K562 (cell line): ENCODE data around the gene SEC24C. TPM values are rescaled to one million over a fixed set of nuclear protein-coding genes. Genes with fewer than 3 reads are reported as not detected.
"Not testable (repeated sequence)": the region's sequence is repeated elsewhere in the genome, so short reads cannot be mapped to it uniquely, and the experiment has no call there.

Source experiments
- ATAC-seq: fragments of 200-7000 bp; cut with Tn5 transposase; 3 replicates; pipeline ENCODE4 v1.9.1; 2020; ENCODE audit warnings: moderate library complexity
- BruUV-seq: library from RNA; stranded (reverse); fragments of 400-500 nt; replicated peaks from 2 replicates; lab custom pipeline; 2021; lab: Mats Ljungman, UMichigan
- CTCF ChIA-PET: fragments of 300-600 bp; formaldehyde crosslinking; extraction: SDS; loops from one replicate; lab custom pipeline; 2021; ENCODE audit warnings: low intra/inter-chr PET ratio; lab: Yijun Ruan, JAX
- POLR2A ChIA-PET: fragments of 300-600, 350-650 bp; sonication (Branson Sonifier 250); formaldehyde crosslinking; extraction: SDS; loops from one replicate; lab custom pipeline; 2021; ENCODE audit warnings: antibody characterized with exemption, inconsistent platforms; lab: Yijun Ruan, JAX
- DNase-seq, 4 experiments: peaks; one replicate each; pipeline versions ENCODE4 v3.0.0 to v3.0.0-alpha.2; 2011 to 2018; ENCODE audit warnings: low spot score in 3 of 4, mixed read lengths in 3 of 4; ENCODE audit errors: extremely low read depth in 1 of 4
- FAIRE-seq: peaks from 2 replicates; lab custom pipeline; 2011; peaks lifted over from hg19 to GRCh38; lab: Jason Lieb, UNC
- H2AFZ ChIP-seq: 2 replicates; pipeline ENCODE4 v1.6.0; 2011; ENCODE audit warnings: low read depth, low read length, control low read depth, inconsistent platforms
- H3K27ac ChIP-seq: fragments of 200-600 bp; 3 replicates; pipeline ENCODE4 v1.8.0; 2011; ENCODE audit warnings: low read depth, mild to moderate bottlenecking, control low read depth, inconsistent platforms, low read length, moderate library complexity, mixed read lengths; ENCODE audit errors: extremely low read depth
- H3K27me3 ChIP-seq, 2 experiments: fragments of 300-600 bp in 1 of 2; 2 replicates in 1 of 2; 3 replicates in 1 of 2; pipeline versions ENCODE4 v1.6.0 to v1.8.0; 2011; ENCODE audit warnings: inconsistent platforms in 2 of 2, low read length in 2 of 2, mild to moderate bottlenecking in 1 of 2, mixed read lengths in 1 of 2, moderate library complexity in 1 of 2; ENCODE audit not compliant: control insufficient read depth in 2 of 2, insufficient read depth in 2 of 2
- H3K36me3 ChIP-seq: fragments of 300-600 bp; 3 replicates; pipeline ENCODE4 v1.8.0; 2011; ENCODE audit warnings: mild to moderate bottlenecking, low read length, inconsistent platforms; ENCODE audit not compliant: control insufficient read depth, insufficient read depth
- H3K4me1 ChIP-seq, 2 experiments: fragments of 200-600 bp in 1 of 2; replicated peaks in 1 of 2; 2 replicates in 1 of 2; 3 replicates in 1 of 2; pipeline versions ENCODE4 v1.5.1 to v1.8.0; 2011; ENCODE audit warnings: inconsistent platforms in 2 of 2, low read length in 2 of 2, mild to moderate bottlenecking in 1 of 2, mixed read lengths in 1 of 2, moderate library complexity in 1 of 2; ENCODE audit not compliant: control insufficient read depth in 2 of 2, insufficient read depth in 2 of 2
- H3K4me2 ChIP-seq: 2 replicates; pipeline ENCODE4 v1.6.1; 2011; ENCODE audit warnings: low read length, control low read depth, inconsistent platforms, mixed read lengths; ENCODE audit not compliant: insufficient read depth
- H3K4me3 ChIP-seq: fragments of 200-600 bp; sonication (generic), shearing (Covaris generic); 2 replicates; pipeline ENCODE4 v1.5.1; 2016; ENCODE audit warnings: control low read depth, inconsistent platforms
- H3K79me2 ChIP-seq: fragments of 200-600 bp; 3 replicates; pipeline ENCODE4 v1.8.0; 2011; ENCODE audit warnings: low read length, inconsistent platforms; ENCODE audit not compliant: control insufficient read depth, insufficient read depth
- H3K9ac ChIP-seq, 2 experiments: 2 replicates each; pipeline versions ENCODE4 v1.6.0 to v1.6.1; 2011; ENCODE audit warnings: low read depth in 2 of 2, low read length in 2 of 2, control low read depth in 1 of 2, inconsistent platforms in 1 of 2, mild to moderate bottlenecking in 1 of 2, mixed read lengths in 1 of 2; ENCODE audit not compliant: insufficient read depth in 1 of 2
- H3K9me1 ChIP-seq: one replicate; pipeline ENCODE4 v1.6.0; 2011; ENCODE audit warnings: inconsistent platforms, mild to moderate bottlenecking, low read length, moderate library complexity; ENCODE audit not compliant: control insufficient read depth, insufficient read depth
- H3K9me3 ChIP-seq: replicated peaks from 2 replicates; pipeline ENCODE4 v1.5.1; 2011; ENCODE audit warnings: low read depth, low read length, inconsistent platforms; ENCODE audit not compliant: control insufficient read depth, insufficient read depth
- H4K20me1 ChIP-seq: replicated peaks from 2 replicates; pipeline ENCODE4 v1.6.1; 2011; ENCODE audit warnings: low read length, inconsistent platforms, mixed read lengths; ENCODE audit not compliant: control insufficient read depth, insufficient read depth
- JUND ChIP-seq, 2 experiments: IDR thresholded peaks; 2 replicates in 1 of 2; 3 replicates in 1 of 2; pipeline ENCODE4 v1.6.1; 2011; ENCODE audit warnings: borderline replicate concordance in 2 of 2, low read depth in 2 of 2, low read length in 2 of 2, improper control_type of control experiment in 1 of 2, missing biosample characterization in 1 of 2, missing genetic modification characterization in 1 of 2, missing genetic modification reagents in 1 of 2
- WGBS: fragments of 100-300 bp; shearing (Covaris generic); methylation state at CpG from one replicate; pipeline ENCODE4 v1.1.6; 2016; ENCODE audit warnings: low coverage, mixed read lengths; ENCODE audit not compliant: insufficient coverage; ENCODE audit errors: missing lambda C conversion rate; 5-methylcytosine and 5-hydroxymethylcytosine counted together
- in situ Hi-C: fragments of 300-500 bp; cut with MboI; formaldehyde crosslinking; loops from 4 replicates; pipeline ENCODE4 v1.15.0; 2018; ENCODE audit warnings: inconsistent platforms, mixed read lengths
- intact Hi-C: fragments of 100-400 bp; cut with micrococcal nuclease; formaldehyde crosslinking; loops from 2 replicates; pipeline ENCODE4 v1.14.2; 2022
- polyA plus RNA-seq, 8 experiments: library from polyadenylated mRNA; depleted of rRNA in 4 of 8; stranded (reverse) in 5 of 8; unstranded in 3 of 8; fragments of >200 nt; fragmentation: Nextera tagmentation in 2 of 8; fragmentation: Illumina TruSeq in 1 of 8; extraction: Ambion mirVana in 2 of 8; extraction: Trizol in 1 of 8; gene quantifications; 2 replicates each; pipeline versions ENCODE4 v1.2.1 to v1.2.3, GENCODE V29; 2011 to 2014; ENCODE audit warnings: inconsistent platforms in 1 of 8, missing spikeins in 1 of 8
- total RNA-seq, 7 experiments: library from RNA; depleted of rRNA in 6 of 7; stranded (reverse); fragments of >200 nt in 6 of 7; fragmentation: Illumina TruSeq in 2 of 7; extraction: Trizol in 2 of 7; gene quantifications; 2 replicates each; pipeline versions ENCODE4 v1.2.1 to v1.2.3, GENCODE V29; 2011 to 2021; ENCODE audit warnings: low replicate concordance in 1 of 7
- TF ChIP-seq, protein P1 (sequence below): sonication (generic); formaldehyde crosslinking; IDR thresholded peaks from 2 replicates; pipeline ENCODE4 v1.9.0; 2022; ENCODE audit warnings: mild to moderate bottlenecking, missing genetic modification reagents

SEC24C gene
- total and polyA plus RNA-seq, 9 of the 15 experiments (the other 6 are each of a cell fraction or from before 2014, with no cell fraction given), result 19.0 to 115 (median 70.5) TPM

DNA sequence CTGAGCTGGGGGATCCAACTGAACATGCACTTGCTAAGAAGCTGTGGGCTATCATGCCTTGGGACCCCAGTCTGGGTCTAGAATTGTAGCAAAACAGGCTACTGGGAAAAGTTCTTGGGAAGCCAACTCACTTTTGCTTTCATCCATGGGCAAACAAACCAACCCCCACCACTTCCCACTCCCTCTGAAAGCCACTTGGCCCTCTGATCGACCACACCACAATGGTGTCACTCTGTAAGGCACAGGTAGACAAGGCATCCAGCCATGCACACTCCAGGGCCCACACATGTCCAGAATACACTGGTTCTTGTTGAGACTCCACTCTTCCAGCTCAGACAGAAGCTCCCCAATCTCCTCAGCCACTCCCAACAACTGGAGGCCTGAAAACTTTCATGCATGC is 36.0 kb upstream of the SEC24C start:
- FAIRE-seq; H3K4me2 ChIP-seq; DNase-seq; H3K27me3 ChIP-seq; H3K79me2 ChIP-seq; intact Hi-C loops; H3K9me1 ChIP-seq; H4K20me1 ChIP-seq; BruUV-seq; H3K4me3 ChIP-seq; CTCF ChIA-PET; H3K9me3 ChIP-seq; H3K4me1 ChIP-seq; TF ChIP-seq JUND (IDR thresholded peaks at IDR 0.05; ENCODE audit: borderline replicate concordance, low read depth, low read length): not testable (repeated sequence)
- in situ Hi-C loops, result loop anchor here (5.0 kb wide), 1 partner anchor 51 kb away; the partner anchor contains the start of gene SYNPO2L
- peak overlapping the region in 1 of 2 experiments; percentile 58; a peak in 1 of 4 replicates for H3K9ac ChIP-seq
- ATAC-seq, result peak; percentile 73
- WGBS, result 25% methylated on average over 1 of the region's 1 CpG
- H2AFZ ChIP-seq, result peak overlapping the region; percentile 68; the same call in 1 of the 2 replicates
- H3K36me3 ChIP-seq, result peaks cover 22% of the 10 kb centered on the region; the same call in 1 of the 3 replicates
- H3K27ac ChIP-seq, result peak overlapping the region; percentile 21; the same call in 2 of the 3 replicates
- TF ChIP-seq JUND (tag; IDR thresholded peaks at IDR 0.05; ENCODE audit: borderline replicate concordance, low read depth, low read length), result 0 out of 3 replicates have a peak, but pooled peaks have one; percentile 16
- TF ChIP-seq, protein P1, sequence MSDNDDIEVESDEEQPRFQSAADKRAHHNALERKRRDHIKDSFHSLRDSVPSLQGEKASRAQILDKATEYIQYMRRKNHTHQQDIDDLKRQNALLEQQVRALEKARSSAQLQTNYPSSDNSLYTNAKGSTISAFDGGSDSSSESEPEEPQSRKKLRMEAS (CRISPR knock-in tag), result peak; percentile 54; the same call in 1 of the 2 replicates
- TF ChIP-seq, all 486 proteins: peak for 2; not testable (repeated sequence) for 484
- POLR2A ChIA-PET, result not testable (repeated sequence)

DNA sequence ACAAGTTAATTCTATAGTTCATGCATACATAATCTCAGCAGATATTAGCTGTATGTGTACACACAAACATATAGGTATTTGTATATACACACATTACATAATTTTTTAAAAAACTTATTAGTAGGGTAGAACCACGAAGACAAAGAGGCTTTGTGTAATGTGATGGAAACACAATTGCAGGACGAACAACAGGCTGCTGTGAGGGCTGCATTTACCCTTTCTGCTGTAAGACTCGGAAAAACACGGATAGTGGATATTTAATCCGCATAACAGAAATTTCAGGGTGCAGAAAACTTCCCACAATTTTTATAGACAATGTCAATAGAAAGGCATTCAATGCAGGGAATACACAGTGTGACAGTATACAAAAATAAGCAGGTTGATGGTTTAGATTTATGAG is 32.5 kb upstream of the SEC24C start:
- 92% methylated on average over 5 of the region's 5 CpGs for WGBS
- H3K4me2 ChIP-seq, H3K9me3 ChIP-seq, H3K27me3 ChIP-seq, H3K9me1 ChIP-seq, H3K27ac ChIP-seq, ATAC-seq, DNase-seq, intact Hi-C loops, H3K4me3 ChIP-seq, H3K79me2 ChIP-seq, in situ Hi-C loops, H4K20me1 ChIP-seq, CTCF ChIA-PET, H3K9ac ChIP-seq, BruUV-seq, FAIRE-seq, POLR2A ChIA-PET, H2AFZ ChIP-seq: not testable (repeated sequence)
- Histone ChIP-seq H3K36me3 (peaks cover 34% of the 10 kb centered on the region), H3K4me1 (peaks cover 9 to 13% of the 10 kb centered on the region in 2 experiments; a peak in 4 of 5 replicates)
